DMS53 treated with DMSO at 0.1 percent for 48 hours (cell line): ENCODE results near the gene PARD3.

Source experiments
- DNase-seq: peaks from one replicate; lab custom pipeline; 2025; ENCODE audit not compliant: unreplicated experiment; lab: John Stamatoyannopoulos, UW

Gene PARD3

GRCh38 chr10:34549953-34550352 is 265.1 kb downstream of the PARD3 start:
- no peak for DNase-seq

- no peak for DNase-seq
Observed at GRCh38 chr10:34549001-34549400, 266.1 kb downstream of the PARD3 start.

GRCh38 chr10:34548466-34548865 is 266.6 kb downstream of the PARD3 start:
- no peak for DNase-seq

- no peak for DNase-seq
Observed at GRCh38 chr10:34547695-34548094, 267.4 kb downstream of the PARD3 start.

- DNase-seq = no peak
Observed at GRCh38 chr10:34547291-34547690, 267.8 kb downstream of the PARD3 start.

- peak; percentile 17 for DNase-seq
Observed at GRCh38 chr10:34544400-34544799, 270.7 kb downstream of the PARD3 start.

- DNase-seq = no peak
Observed at GRCh38 chr10:34543716-34544115, 271.4 kb downstream of the PARD3 start.

- no peak for DNase-seq
Observed at GRCh38 chr10:34540492-34540891, 274.6 kb downstream of the PARD3 start.

GRCh38 chr10:34539533-34540315 is 275.4 kb downstream of the PARD3 start:
- no peak for DNase-seq

- no peak for DNase-seq
Observed at GRCh38 chr10:34538281-34538829, 276.7 kb downstream of the PARD3 start.

- DNase-seq = no peak
Observed at GRCh38 chr10:34537629-34538231, 277.4 kb downstream of the PARD3 start.

- no peak for DNase-seq
Observed at GRCh38 chr10:34535872-34536271, 279.2 kb downstream of the PARD3 start.

- no peak for DNase-seq
Observed at GRCh38 chr10:34530778-34531177, 284.3 kb downstream of the PARD3 start.

GRCh38 chr10:34528320-34528719 is 286.8 kb downstream of the PARD3 start:
- DNase-seq = peak; percentile 70

- DNase-seq = no peak
Observed at GRCh38 chr10:34526758-34527730, 288.1 kb downstream of the PARD3 start.

- no peak for DNase-seq
Observed at GRCh38 chr10:34526186-34526585, 288.9 kb downstream of the PARD3 start.

- DNase-seq = no peak
Observed at GRCh38 chr10:34524369-34525091, 290.6 kb downstream of the PARD3 start.

- DNase-seq = no peak
Observed at GRCh38 chr10:34523017-34523767, 291.9 kb downstream of the PARD3 start.

GRCh38 chr10:34522546-34522945 is 292.6 kb downstream of the PARD3 start:
- peak; percentile 24 for DNase-seq

GRCh38 chr10:34520510-34520909 is 294.6 kb downstream of the PARD3 start:
- DNase-seq = no peak
